Stimulated activated CD4-positive, alpha-beta T cell treated with anti-CD3 and anti-CD28 coated beads, TNF-alpha, amount 100 ng/mL, for 24 hours (primary cell): ENCODE results near the gene QRFP.
"Not testable (repeated sequence)": the region's sequence is repeated elsewhere in the genome, so short reads cannot be mapped to it uniquely, and the experiment has no call there.

ENCODE experiments used
- DNase-seq, 3 experiments: peaks; one replicate each; pipeline ENCODE4 v3.0.0-alpha.2; 2020; ENCODE audit warnings: low read depth in 3 of 3

Gene QRFP

DNA sequence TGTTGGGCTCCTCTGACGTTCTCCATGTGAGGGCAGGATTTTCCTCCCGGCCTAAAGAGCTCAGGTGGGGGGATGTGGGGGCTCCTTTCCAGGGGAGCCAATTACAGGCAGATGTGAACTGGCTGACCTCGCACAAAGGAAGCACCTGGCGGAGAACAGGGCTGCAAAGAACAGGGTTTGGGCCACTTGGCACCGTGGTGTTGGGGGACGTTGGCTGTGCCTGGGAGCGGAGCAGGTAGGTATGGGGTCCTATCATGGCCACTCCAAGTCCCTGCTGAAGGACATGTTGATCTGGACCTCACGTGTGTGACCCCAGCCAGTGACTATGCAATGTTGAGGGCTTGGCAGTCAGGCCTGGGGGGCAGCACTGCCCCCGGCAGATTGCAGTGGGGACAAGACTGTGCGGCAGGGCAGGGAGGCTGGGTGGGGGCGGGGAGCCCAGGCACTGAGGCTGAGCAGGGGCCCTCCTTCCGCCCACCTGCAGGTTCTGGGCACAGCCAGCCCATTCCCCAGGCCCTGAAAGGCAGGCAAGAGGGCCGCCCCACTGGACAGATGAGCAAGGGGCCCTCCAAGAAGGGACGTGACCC, 23.0 kb upstream of the QRFP start:
- DNase-seq, result no peak

GRCh38 chr9:130918826-130919558, 22.4 kb upstream of the QRFP start:
- no peak for DNase-seq

DNA sequence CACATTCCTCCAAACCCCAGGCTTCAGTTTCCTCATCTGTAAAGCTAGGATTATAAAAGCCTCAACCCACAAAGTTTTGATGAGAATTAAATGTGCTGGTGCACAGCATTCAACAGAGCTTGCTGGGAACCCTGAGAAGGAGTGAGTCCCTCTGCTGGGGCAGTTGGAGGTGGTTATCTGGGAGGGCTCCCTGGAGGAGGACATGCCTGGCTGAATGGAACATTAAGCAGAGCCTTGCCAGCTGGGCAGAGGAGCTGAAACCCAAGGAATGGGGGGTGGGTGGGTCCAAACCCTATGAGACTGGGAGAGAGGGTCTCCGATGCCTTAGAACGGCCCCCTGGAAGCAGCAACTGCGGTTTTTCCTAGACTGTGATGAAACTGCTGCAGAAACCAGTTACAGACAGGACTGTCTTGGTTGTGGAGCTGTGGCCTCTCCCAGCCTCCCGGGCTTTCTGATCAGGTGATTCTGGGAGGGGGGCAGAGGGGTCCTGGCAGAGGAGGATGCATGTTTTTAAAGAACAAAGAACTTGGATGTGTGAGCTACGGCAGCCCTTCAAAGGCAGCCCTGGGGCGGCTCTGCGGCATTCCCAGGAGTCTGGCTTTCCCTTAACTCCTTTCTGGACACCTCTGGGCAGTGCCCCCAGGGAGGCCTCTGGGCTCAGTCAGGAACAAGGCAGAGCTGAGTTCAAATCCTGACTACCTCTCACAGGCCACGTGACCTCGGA, 21.7 kb upstream of the QRFP start:
- no peak for DNase-seq

GRCh38 chr9:130917168-130917960, 20.8 kb upstream of the QRFP start:
- no peak for DNase-seq

GRCh38 chr9:130915096-130915447, 18.5 kb upstream of the QRFP start:
- no peak for DNase-seq

DNA sequence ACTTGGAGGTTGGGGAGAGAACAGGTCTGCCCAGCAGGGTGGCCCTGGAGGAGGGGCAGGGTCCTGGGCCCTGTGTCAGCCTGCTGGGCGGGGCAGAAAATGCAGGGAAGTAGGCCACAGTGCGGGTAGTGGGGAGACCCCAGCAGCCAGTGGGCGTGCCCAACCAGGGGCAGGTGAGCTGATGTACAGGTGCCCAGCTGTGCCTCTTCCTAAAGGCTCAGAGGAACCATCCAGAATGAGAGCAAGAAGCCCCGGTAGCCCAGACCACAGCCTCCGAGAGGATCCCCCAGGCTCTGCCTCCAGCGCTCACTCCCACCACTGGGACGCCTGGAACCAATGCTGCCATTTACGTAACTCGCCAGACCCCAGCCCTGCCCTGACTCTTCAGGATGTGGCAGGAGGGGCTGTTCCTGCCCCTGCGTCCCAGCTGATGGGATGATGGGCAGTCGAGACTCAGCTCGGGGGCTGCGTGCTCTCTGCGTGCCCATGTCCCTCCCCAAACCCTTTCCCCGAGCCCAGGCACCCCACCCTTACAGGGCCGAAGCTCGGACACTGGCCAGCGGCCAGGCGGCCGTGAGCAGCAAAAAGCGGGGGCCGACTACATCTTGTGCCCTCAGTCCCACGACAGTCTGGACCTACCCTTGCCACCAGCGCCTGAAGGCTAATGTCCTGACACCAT, 17.9 kb upstream of the QRFP start:
- no peak for DNase-seq

- no peak for DNase-seq
These were observed 17.2 kb upstream of the QRFP start for GRCh38 chr9:130913599-130914416.

DNA sequence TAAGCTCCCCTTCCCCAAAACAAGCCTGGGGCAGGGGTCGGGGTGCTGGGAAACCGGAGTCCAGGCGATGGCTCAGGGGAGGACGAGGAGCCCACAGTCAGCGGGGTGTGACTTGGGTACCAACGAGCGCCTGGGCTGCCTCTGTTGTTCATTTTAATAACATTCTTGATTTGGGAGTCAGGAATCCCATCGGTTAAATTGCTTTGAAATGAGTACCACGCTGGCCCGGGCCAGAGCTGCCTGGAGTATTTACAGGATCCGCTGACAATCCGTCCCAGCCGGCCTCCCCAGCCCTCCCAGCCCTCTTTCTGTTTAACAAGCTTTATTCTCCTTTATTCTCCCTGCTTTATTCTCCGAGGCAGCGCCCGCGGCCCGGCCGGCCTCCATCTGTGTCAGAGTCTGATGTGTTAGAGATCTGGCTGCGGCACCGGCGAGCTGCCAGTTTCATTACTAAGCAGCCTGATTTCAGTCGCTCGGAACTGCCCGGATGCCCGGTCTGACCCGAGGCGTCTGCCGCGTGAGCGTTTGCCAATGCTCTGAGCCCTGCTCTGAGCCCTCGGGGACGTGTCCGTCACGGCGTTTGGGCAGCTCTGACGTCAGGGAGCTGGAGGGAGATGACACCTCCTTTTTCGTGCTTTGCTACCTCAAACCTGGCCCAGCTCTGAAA, 16.5 kb upstream of the QRFP start:
- DNase-seq, result no peak

- DNase-seq, result no peak
These were observed 14.8 kb upstream of the QRFP start for GRCh38 chr9:130911254-130912049.

DNA sequence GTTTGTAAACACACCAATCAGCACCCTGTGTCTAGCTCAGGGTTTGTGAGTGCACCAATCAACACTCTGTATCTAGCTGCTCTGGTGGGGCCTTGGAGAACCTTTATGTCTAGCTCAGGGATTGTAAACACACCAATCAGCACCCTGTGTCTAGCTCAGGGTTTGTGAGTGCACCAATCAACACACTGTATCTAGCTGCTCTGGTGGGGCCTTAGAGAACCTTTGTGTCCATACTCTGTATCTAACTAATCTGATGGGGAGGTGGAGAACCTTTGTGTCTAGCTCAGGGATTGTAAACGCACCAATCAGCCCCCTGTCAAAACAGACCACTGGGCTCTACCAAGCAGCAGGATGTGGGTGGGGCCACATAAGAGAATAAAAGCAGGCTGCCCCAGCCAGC, 14.1 kb upstream of the QRFP start:
- DNase-seq, result not testable (repeated sequence)

- not testable (repeated sequence) for DNase-seq
These were observed 13.4 kb upstream of the QRFP start for GRCh38 chr9:130910041-130910440.

DNA sequence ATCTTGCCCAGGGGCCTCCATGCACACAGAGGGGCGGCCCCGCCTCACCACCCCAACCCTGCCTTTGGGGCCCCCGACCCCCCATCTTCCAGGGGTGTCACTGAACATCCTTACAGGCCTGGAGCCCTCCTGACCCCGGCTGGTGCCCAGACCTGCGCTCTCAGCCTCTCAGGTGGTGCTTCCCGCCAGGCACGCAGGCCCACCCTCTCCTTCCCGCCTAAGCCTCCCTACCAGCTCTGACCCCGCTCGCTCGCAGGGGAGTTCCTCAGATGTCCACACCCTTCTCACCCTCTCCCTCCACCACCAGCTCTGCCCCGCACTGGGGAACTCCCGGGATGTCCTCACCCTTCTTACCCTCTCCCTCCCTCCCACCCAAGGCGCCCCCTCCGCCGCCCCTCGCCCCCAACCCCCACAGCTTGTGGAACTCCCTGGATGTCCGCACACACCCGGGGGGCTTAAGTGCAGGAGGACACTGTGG, 12.3 kb upstream of the QRFP start:
- no peak for DNase-seq

DNA sequence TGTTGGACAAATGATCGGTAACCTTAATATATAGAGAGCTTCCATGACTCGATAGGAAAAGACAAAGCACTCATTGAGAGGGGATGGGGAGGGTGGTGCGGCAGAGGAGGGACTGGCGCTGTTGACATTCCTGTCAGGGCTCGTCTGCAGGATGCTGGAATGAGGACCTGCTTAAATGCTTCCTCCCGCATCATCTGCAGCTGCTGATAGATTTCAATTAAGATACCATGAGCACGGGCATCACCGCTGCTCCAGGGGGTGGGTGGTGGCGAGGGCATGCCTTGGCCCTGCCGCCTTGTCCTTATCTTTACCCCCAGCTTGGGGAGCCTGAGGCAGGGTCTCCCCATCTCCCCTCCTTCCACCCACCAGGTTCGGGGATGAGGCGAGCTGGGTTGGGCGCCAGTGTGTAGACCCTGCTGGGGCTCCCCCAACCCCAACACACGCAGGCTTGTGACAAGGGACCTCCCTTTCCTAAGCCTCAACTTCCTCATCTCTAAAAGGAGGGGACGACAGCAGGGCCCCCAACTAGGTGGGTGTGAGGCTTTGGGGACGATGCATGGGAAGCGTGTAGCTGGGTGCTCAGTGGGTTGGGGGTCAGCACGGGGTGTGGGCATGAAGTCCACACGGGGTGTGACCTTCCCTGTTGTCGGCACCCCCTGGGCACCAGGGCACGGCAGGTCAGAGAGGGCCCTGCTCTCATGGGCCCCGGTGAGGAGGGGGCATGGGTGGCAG, 11.7 kb upstream of the QRFP start:
- no peak for DNase-seq

DNA sequence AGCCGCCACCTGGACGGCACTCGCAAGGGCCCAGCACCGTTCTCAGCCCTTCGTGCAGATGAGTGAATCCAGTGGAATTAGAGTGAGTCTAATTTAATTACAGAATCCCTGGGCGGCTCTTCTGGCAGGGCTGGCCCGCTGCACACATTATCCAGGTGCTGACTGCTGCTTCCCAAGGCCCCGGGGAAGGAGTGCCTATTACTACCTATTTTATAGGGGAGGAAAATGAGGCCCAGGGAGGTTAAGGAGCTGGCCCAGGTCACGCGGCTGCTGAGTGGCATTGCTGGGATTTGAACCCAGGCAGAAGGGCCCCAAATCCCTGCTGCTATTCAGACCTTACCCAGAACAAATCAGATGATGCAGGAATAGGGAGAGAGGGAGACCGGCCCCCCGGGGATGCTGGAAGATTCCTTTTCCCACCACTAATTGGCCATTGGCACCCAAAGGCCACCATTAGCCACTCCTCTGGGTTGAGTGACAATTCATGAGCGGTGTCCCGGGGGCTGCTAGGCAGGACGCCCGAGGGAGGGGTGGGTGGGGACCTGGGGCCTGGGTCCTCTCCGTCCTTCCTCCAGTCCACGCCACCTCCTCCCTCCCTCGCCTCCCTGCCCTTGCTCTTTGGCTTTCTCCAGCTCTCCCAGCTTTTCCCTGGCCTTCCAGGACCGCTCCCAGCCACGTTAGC, 10.3 kb upstream of the QRFP start:
- no peak for DNase-seq

GRCh38 chr9:130905902-130906734, 9.5 kb upstream of the QRFP start:
- no peak for DNase-seq

- no peak for DNase-seq
These were observed 8.7 kb upstream of the QRFP start for GRCh38 chr9:130905125-130905901.
